NCI-H460 (cell line): ENCODE data around the gene LSS. TPM values are rescaled to one million over a fixed set of nuclear protein-coding genes. Genes with fewer than 3 reads are reported as not detected.

Experiments
- DNase-seq: peaks from one replicate; pipeline ENCODE4 v3.0.0-alpha.2; 2016; ENCODE audit warnings: low read depth; ENCODE audit errors: extremely low read depth
- total RNA-seq: library from RNA; depleted of rRNA; stranded (reverse); fragments of >200 nt; shearing (Covaris generic); gene quantifications from 2 replicates; pipeline ENCODE4 v1.2.3, GENCODE V29; 2014

LSS gene
- total RNA-seq, 1 experiment from 2014 or later, result 6.0 TPM

DNA sequence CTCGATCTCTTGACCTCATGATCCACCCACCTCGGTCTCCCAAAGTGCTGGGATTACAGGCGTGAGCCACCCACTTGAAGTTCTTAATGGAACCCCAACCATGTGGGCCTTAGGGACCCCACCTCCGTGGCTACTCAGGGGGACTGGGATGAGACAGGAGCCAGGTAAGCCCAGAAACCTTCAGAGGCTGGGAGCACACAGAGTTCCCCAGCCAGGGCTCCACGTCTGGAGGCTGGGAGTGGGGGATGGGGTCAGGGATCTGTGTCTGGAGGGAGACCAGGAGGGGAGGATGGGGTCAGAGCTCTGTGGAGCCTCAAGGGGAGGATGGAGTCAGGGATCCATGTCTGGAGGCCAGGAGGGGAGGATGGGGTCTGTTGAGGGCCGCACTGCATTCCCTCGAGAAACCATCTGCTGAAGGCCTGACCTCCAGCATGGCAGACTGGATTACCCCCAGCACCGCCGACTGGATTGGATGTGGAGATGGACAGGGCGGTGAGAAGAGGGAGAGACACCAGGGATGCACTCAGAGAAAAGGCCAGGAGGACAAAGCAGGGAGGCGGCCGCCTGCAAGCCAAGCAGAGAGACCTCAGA lies 71.1 kb downstream of the LSS start:
- no peak for DNase-seq

DNA sequence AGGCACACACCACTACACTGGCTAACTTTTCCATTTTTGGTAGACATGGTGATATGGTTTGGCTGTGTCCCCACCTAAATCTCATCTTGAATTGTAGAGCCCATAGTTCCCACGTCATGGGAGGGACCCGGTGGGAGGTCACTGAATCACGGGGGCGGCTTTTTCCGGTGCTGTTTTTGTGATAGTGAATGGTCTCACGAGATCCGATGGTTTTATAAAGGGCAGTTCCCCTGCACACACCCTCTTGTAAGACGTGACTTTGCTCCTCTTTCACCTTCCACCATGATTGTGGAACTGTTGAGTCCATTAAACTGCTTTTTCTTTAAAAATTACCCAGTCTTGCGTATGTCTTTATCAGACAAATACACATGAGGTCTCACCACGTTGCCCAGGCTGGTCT lies 71.9 kb downstream of the LSS start:
- no peak for DNase-seq

DNA sequence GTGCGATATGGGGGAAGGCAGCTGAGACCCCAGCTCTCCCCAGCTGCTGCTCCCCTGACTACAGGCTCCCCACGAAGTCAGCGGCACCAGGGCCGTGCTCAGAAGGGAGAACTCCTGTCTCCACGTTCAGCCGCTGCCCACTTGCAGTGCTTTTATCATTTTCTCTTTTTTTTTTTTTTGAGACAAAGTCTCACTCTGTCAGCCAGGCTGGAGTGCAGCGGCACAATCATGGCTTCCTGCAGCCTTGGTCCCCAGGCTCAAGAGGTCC lies 72.3 kb downstream of the LSS start:
- no peak for DNase-seq

DNA sequence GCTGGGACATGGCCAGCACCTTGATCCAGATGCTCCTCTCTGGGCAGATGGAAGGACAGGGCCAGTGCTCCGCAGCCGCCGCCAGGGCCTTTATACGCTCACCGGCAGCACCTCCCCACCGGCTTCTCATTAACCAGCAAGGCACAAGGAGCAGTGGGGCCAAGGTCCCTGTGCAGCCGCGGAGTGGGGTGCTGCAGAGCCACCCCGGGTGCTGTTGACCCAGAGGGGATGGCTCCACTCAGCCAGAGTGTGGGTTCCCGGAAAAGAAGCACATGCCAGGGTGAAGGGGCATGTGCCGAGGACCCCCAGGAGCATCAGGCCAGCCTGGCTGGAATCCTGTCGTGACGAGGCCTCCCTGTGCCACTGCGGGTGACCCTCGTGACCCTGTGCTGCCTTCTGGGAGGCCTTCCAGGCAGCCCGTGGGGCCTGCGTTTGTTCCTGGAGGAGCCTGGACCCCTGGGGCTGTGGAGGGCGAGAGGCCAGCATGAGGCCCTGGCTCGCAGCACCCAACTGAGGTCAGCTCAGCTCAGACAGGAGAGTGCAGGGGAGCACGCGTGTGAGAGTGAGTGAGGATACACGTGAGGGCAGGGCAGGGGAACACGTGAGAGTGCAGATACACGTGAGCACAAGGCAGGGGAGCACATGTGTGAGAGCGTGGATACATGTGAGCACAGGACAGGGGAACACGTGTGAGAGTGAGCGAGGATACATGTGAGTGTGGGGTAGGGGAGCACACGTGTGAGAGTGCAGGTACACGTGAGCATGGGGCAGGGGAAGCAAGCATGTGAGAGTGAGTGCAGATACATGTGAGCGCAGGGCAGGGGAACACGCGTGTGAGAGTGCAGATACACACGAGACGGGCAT lies 72.8 kb downstream of the LSS start, which contains the start of gene FTCD:
FTCD (minus strand) TSS at position 66 of the 864 bp plus-strand sequence; CDS start at position 10, 56 bp downstream.
- DNase-seq, result no peak

DNA sequence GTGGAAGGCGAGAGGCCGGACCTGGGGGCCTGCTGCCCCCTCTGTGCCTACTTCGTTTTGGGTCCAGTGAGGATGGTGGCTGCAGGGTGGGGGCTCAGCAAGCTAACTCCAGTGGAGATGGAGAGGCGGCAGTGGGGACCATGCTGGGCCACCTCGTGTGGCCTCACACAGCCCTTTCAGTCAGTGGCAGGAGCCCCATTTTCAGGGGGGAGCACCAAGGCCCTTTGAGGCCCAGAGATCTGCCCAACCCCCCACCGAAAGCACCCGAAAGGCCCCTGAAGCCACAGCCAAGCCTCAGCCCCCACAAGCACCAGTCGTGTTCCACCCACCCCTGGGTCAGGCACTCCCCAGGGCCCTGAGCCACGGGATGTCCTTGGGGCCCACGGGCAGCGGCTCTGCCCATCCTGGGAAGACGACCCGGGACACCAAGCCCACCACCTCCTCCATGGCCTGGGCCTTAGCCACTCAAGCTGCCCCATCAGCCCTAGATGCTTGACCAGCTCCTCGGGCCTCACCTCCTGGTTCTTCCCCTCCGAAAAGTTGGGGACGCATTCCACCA lies 73.5 kb downstream of the LSS start:
- DNase-seq, result no peak

DNA sequence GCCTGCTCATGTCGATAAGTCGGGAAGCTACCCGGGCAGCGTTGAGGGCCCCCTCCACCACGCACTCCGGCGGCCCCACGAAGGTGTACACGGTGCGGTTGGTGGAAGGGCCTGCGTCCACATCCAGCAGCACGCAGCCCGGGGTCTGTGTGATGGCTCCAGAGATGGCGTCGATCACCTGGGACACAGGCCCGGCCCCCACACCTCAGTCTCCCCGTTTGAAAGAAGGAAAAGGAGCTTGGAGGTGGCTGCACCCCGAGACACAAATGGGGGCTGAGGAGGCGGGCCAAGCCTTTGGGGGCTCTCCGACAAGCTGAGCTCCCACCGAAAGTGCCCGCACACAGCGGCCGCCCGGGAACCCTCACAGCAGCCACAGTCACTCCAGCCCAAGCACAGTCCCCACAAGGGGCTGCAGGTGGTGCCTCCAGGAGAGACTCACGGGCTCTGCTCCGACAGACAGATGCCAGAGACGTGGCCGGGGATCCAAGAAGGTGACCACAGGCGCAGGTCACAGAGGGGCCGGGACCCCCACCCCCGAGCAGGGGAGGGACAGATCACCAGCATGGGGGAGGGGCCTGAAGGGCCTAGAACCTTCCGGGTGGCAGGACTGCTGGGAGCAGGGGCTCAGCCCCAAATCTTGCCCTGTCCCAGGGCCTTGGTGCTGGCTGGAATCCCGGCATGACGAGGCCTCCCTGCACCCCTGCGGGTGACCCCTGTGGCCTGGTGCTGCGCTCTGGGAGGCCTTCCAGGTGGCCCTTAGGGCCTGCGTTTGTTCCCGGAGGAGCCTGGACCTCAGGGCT lies 74.2 kb downstream of the LSS start:
- no peak for DNase-seq

DNA sequence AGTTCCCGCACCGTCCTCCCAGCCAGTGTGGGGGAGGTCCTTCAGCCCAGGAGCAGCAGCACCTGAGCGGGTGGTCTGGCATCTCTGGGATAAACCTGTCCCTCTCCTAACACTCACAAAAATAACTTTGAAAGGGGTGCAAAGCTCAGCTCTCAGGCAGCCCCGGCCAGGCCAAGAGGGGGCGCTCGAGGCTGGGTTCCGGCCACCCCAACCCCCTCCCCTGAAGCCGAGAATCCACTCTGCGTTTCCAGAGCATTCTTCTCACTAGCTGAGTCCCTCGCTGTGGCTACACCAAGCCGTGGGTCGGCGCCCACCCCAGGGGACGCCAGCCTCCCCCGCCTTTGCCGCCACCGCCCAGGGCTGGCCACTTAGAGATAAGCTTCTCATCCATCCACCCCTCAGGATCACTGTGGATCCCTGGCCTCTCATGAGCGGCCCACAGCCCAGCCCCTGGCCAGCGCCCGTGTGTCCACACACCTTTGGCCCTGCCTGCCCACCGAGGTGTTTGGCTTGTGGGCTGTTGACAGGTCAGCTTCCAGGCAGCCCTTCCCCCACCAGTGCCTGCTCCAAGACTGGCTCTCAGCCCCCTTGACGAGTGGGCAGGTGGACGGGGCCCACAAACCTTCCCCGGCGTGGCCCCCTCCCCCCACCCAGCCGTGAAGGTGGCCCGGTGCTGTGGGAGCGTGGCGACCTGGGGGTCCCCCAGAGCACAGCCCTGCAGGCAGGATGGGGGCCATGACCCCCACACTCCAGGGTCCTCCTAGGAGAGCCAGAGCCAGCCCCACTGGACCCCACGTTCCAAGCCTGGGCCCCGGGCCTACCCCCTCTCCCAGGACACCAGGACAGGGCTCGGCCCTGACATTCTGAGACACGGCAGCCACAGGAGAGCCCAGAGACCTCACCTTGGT lies 75.1 kb downstream of the LSS start:
- peak; percentile 9 for DNase-seq

DNA sequence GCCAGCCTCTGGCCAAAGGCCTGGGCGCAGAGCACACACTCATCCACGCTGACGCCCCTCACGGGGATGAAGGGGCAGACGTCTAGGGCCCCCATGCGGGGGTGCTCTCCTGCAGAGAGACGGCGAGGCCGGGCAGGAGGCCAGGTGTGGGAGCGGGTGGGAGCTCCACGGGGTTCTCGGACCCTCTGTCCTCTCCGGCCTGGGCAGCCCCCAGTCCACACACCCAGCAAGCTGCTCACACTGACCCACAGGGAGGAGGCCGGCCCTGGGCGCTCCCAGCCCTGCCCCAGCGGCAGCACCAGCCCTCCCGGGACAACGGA lies 75.7 kb downstream of the LSS start:
- DNase-seq, result no peak

DNA sequence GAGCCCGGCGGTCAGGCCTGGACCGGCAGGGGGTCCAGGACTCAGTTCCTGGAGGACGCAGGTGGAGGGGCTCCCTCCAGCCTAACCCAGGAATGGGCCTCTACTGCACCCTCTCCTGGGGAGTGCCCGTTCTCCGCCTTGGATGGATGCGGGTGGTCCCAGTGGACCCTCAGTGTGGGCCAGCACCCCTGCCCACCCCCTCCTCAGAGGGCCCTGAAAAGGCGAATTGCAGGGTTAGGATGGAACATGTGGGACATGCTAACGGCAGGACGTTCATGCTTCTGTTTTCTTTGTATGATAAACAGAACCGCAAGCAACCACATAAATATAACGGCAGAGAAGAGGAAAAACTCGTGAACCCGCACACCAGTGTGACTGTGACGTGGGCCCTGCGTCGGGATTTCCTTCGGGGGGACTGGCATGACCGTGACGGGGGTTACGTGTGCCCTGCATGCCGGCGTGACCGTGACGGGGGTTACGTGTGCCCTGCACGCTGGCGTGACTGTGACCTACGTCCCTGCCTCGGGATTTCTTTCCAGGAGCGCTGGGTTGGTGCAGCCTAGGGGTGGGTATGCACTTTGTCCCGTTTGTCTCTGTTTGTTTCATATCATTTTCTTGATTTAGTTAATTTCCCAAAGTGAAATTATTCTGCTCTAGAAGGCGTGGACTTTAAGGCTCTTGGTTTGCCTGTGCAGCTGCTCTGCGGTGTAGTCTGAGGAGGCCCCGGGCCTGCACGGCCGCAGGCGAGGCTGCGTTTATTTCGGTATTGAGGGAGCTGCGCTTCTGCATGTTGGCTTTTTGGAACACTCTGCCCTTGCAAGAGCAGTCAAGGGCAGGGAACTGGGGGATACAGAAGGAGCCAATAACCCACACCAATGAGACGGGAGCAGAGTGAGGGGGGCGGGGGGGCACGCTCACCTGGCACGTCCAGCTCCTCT lies 76.3 kb downstream of the LSS start:
- DNase-seq, result no peak

DNA sequence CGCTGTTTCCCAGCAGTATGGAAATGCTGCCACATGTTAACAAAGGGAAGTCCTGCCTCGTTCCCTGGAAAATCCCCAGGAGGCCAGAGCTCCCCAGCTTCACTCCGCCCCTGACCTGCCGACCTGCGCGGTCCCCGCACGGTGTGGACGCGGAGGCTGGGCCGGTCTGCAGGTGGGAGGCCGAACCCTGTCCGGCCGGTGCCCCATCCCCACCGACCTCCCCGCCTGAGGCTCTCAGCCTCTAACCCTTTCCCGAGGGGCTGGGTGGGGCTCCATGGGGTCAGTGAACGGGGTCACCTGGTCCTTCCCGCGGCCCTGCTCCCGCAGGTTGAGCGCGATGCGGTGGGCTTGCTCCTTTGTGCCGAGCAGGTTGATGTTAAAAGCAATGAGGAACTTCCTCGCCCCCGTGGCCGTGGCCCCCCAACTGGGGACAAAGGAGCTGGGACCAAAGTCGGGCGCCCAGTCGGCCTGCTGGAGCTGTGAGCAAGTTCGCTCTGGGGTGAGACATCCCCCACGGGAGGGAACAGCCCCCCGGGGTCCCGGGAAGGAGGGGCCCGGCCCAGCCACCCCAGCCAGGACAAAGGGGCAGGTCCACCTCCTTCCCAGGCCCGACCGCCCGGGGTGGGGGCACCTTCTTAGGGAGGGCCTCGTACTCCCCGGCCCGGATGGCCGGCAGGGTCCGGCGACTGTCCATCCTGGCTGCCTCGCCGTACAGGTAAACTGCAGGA lies 77.1 kb downstream of the LSS start:
- DNase-seq, result no peak

DNA sequence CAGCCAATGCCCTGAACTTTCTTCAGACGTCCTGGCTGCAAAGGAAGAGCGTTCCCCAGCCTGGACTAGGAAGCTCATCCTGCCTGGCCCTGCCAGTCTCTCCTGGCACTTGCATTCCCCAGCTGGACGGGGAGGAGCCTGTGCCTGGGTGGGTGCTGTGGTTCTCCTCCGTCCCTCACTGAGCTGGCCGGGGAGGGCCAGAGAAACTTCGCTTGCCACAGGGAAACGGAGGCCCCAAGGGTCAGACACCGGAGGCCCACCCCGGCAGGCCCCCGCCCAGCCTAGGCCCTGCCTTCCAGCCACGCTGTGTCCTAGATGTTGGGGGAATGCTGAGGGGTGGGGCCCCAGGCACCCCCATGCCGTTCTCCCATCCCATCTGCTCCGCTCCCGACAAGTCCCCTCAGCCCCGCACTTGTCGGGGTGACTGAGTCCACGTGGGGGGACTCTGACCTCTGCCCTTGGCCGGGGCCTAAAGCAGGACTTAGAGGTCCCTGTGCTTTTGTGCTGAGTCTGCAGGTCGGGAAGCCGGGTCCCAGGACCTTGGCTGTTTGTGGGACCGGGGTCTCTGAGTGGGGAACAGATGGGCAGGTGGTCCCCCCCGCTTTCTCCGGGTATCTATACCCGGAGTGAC lies 78.0 kb downstream of the LSS start:
- no peak for DNase-seq

DNA sequence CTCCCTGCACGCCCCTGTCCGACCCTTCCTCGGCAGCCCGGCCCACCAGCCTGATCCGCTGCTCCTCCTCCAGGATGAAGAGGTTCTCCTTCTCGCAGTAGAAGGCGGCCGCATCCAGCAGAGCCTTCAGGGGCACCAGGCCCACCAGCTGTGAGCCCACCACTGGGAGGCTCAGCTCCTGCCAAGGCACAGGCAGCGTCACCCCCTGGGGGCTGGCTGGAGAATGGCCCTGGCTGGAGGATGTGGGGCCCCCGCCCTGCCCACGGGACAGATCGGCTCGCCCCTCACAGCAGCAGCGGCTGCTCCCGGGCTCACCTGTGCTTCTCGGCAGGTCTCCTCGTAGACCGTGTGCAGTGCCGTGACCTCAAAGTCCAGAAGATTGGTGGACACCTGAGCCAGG lies 78.5 kb downstream of the LSS start:
- DNase-seq, result no peak

DNA sequence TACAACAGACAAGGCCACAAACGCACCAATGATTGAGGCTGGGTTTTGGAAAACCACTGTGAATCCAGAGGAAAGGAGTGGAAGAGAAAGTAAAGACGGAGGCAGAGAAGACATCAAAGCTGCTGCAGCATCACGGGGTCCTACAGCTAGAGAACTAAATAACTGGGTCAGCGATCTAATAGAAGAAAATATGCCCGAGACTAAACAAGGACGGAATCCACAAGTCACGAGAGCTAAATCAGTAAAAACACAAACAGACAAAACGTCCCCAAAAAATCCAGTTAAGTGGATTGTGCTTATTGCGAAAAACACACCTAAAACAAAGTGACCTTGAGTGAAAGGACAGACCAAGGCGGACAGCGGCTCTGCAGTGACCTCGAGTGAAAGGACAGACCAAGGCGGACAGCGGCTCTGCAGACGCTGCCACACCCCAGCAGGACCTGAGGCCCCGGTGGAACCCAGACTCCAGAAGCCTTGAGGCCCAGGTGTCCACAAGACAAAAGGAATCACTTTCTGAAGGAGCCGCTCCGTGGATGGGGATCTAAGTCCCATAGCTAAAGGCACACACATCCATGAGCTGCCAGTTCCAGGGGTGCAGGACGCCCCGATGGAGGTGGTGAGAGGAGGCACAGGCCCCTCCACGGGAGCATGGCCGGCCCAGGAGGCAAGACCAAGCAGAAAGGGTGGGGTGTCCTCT lies 79.2 kb downstream of the LSS start:
- no peak for DNase-seq

DNA sequence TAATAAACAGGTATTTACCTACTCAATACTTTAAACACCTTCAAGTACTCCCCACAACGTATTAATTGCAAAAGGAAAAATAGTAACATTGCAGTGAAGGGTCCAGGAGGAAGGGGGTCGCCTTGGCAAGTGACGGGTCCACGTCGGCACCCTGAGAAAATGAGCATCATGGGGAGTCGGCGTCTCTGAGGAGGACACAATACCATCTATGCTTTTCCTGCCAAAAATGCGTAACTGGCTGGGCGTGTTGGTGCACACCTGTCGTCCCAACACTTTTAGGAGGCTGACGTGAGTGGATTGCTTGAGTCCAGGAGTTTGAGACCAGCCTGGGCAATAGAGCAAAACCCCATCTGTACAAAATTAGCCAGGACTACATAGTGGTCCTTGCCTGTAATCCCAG lies 80.5 kb downstream of the LSS start:
- no peak for DNase-seq

DNA sequence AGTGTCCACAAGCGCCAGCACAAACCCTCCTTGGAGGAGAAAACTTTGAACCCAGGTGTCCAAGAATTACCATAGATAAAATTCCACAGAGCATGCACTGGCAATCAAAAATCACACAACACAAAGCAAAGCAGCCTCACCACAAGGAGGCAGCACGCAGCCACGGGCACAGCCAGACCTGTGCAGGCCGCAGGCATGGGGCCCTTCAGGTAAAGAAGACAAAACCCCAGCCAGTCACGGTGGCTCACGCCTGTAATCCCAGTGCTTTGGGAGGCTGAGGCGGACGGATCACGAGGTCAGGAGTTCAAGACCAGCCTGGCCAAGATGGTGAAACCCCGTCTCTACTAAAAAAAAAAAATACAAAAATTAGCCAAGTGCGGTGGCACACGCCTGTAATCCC lies 81.1 kb downstream of the LSS start:
- peak; percentile 24 for DNase-seq

DNA sequence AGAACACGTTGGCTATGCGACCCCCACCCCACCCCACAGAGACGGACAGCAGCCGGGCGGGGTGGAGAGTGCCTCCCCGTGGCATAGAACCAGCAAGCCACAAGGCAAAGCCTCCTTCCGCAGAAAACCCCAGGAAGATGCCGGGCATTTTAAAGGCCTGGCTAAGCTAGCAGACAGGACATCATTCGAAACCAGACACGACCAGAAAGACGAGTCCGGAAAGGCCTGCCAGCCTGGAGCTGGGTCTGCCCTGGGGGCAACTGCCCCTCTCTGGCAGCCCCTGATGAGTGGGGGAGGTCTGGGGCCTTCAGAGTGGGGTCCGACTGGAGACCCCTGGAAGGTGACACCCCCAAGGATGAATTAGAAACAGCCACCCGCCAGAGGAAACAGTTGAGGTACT lies 81.7 kb downstream of the LSS start:
- DNase-seq, result no peak

DNA sequence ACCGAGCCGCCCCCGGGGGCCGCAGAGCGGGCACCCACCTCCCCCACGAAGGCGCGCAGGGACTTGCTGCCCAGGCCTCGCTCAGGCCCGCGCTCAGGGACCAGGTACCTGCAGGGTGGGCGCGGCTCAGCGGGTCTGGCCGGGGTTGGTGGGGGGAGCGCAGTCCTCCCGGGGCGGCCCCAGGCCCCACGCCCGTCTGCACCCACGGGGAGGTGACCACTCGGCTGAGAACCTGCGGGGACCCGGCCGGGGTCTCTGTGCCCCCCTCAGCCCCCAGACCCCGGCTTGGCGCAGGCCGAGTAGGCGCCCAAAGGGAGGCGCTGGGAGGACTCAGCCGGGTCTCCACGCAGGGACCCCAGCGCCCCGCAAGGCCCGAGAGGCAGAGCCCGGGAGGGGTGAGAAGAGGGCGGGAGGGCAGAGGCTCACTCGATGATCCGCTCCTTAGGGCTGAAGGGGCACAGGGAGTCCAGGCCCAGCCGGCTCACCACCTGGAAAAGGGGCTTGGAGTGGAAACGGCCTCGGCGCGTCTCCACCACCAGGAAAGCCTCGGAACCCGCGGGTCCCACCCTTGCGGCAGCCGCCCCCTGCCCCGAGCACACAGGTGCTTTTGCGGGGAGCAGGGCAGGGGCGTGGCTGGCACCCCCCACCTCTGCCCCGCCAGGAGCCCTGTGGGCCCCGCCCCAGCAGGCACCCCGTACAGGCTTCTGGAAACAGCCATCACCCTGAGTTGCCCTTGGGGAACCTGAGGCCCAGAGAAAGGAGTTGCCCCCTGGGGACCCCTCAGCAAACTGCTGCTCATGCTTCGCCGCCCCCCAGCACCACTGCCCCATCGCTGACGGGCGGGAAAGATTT lies 82.5 kb downstream of the LSS start:
- no peak for DNase-seq
